HuH-7.5 (cell line): ENCODE data around the gene P4HB.

Source experiments
- DNase-seq: peaks from one replicate; pipeline ENCODE4 v3.0.0; 2011; ENCODE audit warnings: low spot score

P4HB gene

DNA sequence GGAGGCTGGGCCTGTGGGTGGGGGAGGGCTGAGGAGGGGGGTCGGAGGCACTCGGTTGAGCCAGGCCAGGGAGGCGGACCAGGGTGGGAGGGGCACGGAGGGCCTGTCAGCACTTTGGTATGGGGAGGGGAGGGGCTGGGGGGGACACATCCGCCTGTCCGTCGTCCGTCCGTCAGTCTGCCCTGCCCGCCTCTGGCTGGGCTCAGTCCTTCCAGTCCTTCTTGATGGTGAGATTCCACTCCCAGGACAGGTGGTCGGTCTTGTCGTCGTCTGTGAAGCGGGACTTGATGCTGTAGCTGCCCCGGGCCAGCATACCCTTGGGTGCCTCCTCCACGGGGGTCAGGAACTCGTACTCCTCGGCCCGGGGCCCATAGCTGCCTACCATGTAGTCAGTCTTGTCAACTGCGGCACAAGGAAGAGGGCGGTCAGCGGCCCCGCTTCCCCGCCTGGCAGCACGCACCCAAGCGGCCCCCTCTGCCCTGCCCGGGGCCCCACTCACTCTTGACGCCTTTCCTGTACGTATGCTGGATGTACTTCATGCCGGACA, 8.4 kb upstream of the P4HB start:
- no peak for DNase-seq

DNA sequence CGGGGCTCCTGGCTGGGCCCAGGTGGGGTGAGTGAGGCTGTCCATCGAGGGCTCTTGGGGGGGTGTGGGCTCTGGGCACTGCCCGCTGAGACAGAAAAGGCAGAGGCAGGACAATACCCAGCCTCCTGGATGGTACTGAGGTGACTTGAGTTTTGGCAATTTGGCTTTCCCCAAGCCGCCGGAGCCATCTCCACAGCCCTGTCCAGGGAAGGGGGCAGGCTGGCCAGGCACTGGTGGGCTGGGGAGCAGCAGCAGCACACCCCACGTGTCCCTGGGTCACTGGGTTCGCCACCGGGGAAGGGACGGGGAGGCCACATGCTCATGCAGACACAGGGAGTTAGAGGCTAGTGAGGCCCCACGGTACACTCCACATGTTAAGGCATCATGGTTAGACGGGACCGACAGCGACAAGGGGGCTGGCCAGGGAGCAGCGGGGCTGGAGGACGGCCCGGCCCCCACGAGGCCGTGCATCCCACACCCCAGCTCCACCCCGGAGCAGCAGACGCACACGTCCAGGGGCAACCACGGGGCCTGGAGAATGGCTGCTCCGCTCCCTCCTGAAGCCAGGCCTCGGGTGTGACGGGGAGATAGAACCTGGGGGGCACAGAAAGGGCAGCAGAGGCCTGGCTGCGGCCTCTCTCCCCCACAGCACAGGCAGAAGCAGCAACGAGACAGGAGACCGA, 7.8 kb upstream of the P4HB start:
- no peak for DNase-seq

DNA sequence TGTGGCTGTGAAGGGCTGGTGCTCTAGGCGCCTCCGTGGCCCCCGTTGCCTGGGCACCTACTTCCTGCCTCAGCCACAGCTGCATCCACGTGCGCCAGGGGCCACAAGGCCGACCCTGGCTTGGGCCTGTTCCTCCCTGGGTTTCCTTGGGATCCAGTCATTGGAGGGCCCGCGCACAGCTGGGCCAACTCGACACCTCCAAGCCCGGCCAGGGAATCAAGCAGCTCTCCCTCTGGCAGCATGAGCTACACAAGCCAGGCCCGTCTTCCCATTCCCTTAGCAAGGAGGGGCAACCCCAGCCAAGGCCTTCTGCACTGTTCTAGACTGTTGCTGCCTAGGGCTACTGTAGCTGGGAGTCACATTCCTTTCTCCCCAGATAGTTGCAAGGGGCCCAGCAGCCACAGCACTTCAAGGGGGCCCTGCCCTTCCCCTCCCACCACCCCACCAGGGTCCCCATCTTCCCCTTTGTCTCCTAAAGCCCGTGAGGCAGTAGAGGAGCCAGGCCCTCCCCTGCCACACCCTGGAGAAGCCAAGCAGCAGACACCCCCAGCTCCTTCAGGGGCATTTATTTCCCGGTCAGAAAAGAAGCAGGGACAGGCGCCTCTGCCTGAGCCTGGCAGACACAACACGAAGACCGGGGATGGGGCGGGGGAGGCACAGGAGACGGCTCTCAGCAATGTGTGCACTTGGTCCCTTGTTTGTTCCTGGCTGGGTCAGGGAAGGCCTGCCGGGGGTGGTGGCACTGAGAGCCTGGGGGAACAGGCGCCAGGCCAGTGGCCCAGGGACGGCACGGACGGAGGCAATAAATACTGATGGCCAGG, 7.0 kb upstream of the P4HB start:
- no peak for DNase-seq

DNA sequence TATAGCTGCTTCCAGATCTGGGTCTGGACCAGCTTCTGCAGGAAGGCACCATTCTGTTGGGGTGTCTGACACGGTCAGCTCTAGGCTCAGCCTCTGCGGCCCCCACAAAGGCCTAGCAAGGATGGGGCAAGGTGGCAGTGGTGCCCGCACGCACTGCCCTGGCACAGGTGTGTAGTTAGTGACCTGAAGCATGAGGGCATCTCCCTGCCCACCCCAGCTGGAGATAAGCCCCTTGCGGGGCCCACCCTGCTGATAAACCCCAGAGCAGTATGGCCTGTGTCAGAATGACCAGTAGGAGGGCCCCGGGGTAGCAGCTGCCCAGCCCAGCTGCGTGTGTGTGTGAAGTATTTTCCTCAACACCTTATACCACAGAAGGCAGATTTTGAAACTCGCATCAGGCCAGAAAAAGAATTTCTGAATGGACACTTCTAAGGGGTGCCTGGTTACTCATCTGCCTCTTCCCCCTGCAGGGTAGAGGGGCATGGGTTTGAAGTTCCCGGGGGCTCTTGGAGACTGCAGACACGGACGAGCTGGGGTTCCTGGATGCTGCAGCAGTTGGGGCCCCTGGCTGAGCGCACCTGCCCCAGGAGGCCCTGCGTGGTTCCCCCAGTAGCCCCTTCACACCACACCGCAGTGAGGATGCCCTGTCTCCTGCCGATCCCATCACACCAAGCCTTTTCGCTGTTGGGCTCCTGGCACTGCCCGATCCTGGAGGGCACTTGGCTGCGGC, 6.3 kb upstream of the P4HB start:
- DNase-seq: no peak

DNA sequence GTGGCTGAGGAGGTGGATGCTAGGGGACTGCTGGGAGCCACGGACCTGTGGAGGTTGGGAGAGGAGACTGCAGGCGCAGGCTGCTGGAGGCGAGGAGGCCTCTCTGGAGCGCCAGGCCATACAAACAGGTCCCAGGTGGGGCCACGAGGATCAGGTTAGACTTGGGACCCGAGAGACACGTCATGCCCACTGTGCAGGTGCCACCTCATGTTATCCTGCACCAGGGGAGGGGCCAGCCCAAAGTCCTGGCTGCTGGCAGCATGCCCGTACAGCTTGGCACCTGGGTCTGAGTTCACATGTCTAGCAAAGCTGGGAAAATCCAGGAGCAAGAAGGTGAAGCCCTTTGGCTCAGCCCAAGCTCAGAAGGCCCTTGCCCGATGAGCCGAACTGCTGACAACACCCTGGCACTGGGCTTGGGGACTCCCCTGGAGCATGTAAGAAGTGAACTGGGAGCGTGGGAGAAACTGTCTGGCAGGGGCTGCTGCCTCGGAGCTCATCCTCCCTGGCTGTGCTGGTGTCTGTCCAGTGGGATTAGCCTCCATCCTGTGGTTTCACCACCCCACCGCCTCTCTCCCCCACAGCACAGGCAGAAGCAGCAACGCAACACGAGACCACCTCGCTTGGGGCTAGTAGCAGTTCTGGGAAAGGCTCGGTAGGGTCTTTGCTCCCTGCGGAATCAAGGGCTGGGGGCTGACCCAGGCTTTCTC, 5.6 kb upstream of the P4HB start:
- DNase-seq: no peak

DNA sequence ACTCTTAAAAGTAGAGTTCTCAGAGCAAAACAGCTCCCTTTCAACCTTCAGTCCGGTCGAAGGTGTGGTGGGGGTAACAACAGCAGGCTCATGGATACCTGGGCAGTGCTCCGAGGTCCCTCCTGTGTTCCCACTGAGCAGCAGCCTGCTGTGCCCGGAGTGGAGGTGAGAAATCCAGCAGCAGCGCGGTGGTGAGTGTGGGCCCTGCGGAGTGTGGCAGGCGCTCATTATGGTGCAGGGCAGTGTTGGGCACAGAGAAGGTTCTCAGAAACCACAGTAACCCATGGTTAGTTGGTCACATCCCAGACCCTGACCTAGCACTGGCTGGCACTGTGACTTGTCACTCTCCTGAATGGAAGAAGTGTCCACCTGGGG, 5.0 kb upstream of the P4HB start:
- DNase-seq: no peak

DNA sequence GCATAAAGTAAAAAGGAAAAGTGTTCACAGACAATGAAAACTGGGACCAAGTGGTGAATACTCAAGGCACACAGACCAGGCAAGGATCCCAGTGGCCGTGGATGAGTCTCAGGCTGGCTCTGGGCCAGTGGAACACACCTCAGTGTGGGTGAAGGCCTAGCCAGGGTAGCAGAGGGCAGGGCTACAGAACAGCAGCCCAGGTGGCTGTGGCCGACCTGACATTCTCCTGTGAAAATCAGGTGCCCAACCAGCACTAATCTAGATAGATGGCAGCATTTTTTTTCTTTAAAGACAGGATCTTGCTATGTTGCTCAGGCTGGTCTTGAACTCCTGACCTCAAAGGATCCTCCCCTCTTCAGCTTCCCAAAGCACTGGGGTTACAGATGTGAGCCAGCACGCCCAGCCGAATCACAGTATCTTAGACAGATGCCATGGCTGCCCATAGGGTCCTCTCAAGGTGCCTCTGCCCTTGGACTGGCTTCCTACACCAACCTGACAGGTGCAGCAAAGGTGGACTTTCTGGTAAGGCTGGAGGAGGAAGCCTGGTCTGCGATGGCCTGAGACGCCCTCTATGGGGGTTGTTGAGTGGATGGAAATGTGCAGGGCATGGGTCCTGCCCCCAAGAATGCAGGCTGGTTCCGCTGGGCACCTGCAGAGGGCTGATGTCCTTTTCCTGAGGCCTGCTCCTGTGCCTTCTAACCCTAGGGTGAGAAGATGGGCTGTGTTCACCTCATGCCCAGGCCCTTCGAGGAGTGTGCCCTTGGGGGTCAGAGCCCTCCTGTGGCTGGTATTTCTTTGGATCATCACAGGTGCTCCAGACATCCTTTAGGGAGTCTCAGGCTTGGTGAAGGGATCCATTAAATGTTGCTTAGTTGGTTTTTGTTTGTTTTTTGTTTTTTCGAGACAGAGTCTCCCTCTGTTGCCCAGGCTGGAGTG, 3.8 kb upstream of the P4HB start:
- no peak for DNase-seq

DNA sequence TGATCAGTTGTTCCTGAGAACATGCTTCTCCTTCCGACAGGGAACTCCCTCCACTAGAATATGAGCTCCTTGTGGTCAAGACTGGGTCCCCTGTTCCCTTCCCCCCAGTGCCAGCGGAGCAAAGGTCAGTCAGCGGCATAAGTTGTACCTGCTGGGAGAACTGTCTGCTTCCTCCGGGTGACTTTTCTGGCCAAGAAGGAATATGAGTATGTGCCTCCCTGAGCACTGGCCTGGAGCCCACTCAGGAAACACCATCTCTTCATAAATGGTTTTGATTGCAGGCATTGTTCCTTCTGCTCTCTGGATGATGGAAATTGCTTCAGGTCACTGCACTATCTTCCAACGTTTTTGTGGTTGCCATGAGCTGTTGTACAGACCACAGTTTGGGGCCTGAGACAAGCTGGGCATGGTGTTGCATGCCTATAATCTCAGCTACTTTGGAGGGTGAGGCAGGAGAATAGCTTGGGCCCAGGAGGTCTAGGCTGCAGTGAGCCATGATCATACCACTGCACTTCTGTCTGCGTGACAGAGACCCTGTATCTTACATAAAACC, 2.9 kb upstream of the P4HB start:
- no peak for DNase-seq

DNA sequence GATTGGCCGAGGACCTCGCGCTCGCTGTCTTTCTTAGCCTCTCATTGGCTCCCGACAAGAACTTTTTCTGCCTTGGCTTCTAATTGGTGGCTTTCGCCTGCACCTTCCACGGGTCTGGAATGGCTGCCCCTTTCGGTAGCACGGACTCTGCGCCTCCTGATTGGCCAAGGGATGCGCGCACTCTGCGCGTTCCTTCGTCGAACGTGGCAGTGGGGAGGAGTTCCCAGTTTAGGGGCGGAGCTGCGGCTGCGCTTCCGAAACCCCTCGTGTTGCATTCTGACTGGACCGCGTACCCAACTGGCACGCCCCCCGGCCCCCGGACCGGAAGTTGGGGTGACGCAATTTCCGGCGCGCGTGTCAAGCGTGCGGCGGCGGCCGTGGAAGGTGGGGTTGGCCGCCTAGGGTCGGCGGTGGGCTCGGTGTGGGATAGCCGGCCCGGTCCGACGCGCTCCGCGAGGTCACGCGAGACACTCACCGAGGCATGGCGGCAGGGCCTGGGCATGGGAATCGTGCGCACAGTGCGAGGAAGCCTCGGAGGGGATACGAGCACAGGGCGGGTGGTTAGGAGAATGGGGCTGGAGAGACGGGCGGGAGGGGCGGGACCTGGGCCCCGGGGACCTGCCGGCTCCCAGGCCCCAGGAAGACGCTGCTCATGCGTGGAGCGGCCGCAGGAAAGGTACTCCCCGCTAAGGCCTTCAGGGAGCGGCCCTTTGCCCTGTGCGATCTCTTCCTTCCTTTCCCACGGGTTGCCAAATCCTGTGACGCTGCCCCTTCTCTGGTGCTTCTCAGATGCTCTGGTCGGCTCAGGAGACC, 627 bp upstream of the P4HB start:
- DNase-seq: peak; percentile 99

DNA sequence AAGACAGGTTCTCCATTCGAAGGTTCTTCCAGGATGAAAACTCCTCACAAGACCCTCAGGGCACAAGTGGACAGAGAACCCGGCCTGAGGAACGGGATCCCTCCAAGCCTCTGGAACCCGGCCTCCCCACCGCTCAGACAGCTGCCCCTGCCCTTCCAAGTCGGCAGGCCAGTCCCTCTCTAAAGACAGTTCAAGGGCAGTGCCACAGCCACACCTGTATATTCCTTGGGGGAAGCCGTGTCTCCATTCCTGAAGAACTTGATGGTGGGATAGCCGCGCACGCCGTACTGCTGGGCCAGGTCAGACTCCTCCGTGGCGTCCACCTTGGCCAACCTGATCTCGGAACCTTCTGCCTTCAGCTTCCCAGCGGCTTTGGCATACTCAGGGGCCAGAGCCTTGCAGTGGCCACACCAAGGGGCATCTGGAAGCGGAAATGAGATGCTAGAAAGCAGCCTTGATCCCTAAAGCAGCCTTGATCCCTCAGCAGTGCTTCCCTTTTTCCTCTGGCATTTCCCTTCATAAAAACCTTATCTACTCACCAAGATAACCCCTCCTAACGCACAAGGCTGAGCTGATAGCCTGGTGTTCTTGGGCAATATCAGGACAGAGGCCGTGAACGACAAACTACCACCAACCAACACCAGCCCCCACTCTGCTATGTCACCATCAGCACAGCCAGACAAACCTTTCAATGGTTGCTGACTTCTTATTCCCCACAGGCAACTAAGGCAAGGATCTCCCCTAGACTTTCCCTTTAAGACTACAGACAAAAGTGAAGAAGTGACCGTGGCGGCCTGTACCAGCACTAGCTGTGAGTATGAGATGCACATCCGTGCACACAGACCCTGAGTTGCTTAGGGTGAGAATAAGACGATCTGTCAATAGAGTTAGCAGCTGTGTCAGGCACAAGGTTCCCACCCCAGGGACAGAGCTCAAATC, 1.1 kb downstream of the P4HB start:
- DNase-seq: no peak

DNA sequence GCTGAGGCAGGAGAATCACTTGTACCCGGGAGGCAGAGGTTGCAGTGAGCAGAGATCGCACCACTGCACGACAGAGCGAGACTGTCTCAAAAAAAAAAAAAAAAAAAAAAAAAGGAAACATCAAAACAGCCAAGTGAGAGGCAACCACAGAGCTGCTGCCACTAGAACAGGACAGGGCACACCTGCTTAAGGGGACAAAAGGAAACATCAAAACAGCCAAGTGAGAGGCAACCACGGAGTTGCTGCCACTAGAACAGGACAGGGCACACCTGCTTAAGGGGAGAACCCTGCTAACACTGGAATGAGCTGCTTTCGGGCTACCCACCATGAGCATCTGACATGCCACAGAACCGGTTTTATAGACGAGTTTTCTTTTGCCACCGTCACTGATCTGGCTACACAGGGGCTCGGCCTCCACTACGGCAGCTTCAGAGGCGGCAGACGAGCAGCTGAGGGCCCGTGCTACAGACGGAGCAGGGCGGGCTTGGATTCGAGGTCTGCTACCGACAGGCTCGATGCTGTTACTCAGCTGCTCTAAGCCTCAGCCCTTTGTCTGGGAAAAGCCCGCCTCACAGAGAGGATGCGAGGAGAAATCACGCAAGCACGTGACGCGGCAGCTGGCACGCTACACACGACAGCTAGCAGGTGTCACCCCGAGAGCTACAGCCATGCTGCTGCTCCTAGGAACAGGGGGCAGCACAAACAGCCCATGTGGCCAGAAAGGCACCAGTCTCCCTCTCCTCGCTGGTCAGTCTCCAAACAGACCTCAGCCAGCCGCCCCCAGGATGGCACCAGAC, 2.0 kb downstream of the P4HB start:
- DNase-seq: no peak

DNA sequence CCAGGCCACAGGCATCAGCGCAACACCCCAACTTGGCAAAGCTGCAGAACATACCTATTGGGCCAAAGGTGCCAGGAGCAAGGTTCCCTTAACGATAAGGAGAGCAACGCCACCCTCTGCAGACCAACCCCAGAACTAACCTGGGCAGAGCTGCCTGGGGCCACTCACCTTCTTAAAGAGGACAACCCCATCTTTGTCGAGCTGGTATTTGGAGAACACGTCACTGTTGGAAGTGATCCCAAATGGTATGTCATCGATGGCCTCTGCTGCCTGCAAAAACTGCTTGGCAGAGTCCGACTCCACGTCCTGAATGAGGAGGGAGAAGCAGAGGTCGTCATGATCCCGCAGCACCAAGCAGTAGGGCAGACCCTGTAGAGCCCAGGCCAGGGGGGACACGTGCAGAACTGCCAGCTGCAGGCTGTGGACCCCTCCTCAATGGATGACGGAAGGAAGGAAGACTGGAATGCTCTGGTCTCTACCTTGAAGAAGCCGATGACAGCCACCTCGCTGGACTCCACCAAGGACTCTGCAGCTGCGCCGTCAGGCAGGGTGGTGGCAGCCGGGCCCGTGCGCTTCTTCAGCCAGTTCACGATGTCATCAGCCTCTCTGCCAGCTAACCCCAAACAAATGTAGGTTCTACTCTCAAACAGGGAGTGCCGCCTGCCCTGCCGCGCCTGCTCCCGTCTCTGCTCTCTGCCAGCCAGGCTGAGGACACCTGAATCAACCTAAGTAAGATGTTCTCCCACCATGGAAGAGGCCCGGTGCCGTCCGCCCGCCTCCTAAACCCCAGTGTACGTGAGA, 5.2 kb downstream of the P4HB start:
- DNase-seq: no peak

DNA sequence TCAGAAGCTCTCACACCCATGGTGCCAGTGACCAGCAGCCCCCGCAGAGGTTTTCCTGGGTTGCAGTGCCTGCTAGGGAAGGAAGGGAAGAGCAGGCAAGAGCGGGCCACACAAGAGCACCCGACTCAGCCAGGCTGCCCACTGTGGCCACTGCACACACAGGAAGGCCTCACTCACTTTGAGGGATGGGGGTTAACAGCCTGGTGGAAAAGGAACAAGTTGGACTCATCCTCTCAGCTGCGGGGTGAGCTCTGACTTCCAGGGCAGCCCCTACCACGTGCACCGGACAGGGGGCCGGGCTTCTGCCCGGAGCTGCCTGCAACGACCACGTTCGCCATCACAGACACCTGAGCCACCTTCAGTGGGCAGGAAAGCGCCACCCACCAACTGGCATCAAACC, 8.1 kb downstream of the P4HB start:
- DNase-seq: no peak

DNA sequence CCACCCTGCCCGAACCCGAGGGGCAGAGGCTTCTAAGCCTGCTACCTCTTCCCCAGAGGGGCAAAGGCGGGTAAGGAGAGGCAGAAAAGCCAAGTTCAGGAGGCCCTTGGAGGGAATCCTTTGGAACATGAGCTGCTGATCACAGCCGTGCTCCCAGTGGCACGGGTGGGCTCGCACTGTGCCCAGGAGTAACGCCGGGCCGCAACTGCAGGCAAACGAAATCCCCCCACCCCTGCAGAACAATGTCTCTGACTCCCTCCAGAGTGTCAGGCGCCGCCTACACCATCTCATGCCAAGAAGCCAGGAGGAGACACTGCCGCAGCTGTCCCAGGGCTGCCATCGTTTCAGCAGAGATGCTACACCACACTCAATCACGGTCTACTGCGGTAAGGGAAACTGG, 8.9 kb downstream of the P4HB start:
- DNase-seq: no peak

DNA sequence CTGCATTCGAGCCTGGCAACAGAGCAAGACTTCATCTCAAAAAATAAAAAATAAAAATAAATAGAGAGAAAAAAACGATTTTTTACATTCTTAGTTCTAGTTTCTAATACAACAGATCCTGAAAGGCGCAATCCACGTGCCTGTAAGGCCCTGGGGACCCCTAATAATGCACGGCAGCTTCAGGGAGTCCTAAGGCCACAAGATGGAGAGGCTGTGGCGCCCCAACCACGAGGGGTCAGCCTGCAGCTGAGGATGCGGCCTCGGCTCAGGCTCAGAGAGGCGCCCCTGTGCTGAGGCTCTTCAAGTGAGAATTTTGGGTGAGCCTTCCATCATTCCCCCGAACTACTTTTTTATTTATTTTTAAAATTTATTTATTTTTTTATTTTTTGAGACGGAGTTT, 10.9 kb downstream of the P4HB start:
- DNase-seq: no peak

DNA sequence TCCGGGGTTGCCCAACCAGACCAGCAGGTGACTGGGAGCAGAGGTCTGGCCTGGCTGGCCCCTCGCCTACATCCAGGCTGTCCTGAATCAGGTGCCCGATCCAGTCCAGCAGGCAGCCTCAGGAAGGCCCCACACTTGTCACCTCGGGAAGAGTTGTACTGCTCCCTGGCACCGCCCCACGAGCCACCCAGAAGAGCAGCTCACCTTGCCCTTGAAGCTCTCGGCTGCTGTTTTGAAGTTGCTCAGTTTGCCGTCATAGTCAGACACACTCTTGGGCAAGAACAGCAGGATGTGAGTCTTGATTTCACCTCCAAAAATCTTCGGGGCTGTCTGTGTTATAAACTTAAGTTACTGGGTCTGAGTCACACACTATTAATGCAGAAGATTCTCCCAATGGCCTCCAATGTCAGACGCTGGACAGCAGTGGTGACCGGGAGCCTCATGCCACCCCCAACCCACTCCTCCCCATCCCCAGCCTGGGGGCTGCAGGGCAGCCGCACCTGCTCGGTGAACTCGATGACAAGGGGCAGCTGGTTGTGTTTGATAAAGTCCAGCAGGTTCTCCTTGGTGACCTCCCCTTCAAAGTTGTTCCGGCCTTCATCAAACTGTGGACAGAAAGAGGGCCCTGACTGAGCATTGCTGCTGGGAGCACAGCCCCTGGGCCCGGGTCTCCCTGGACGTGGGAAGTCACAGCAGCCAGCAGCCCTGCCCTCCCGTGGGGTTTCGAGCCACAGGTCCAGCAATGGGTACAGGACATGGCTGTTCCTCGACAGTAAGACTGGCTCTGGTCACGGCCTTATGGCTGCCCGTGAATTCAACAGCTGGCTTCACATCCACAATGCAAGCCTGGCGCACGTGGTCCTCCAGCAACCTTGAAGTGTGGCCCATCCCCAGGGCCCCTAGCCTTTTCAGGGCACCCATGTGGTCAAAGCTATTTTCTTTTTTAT, 13.3 kb downstream of the P4HB start:
- no peak for DNase-seq
